ENCODE data around the gene MATR3.
"Not testable (repeated sequence)": the region's sequence is repeated elsewhere in the genome, so short reads cannot be mapped to it uniquely, and the experiment has no call there.

The MATR3 gene

DNA sequence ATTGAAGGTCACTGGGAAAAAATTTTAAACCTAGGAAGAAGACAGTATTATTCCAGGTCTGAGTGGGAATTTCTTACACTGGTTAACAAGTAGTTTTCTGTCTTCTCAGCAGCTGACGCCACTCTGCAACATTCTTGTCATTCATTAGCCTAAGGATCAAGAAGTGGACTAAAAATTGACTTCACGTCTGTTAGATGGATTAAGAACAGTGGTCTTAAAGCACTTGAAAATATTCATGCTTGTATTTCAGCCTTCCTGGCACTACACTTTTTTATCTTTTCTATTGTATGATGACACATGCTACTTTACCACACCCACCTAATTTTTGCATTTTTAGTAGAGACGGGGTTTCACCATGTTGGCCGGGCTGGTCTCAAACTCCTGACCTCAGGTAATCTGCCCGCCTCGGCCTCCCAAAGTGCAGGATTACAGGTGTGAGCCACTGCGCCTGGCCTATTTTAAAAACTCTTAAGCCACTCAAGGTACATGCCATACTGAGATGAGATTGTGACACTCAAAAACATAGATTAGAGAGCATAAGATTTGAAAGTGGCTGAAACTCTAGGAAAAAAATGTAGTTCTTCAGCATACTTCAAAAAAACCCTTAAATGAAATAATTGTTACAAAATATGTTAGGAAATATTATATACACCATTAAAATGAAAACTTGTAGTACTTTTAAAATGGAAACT lies 8.4 kb downstream of the MATR3 start:
- DNase-seq: no peak

- no peak for DNase-seq
Observed at GRCh38 chr5:139304391-139305324, 11.1 kb downstream of the MATR3 start.

- no peak for DNase-seq
Observed at GRCh38 chr5:139306197-139306596, 12.7 kb downstream of the MATR3 start.

DNA sequence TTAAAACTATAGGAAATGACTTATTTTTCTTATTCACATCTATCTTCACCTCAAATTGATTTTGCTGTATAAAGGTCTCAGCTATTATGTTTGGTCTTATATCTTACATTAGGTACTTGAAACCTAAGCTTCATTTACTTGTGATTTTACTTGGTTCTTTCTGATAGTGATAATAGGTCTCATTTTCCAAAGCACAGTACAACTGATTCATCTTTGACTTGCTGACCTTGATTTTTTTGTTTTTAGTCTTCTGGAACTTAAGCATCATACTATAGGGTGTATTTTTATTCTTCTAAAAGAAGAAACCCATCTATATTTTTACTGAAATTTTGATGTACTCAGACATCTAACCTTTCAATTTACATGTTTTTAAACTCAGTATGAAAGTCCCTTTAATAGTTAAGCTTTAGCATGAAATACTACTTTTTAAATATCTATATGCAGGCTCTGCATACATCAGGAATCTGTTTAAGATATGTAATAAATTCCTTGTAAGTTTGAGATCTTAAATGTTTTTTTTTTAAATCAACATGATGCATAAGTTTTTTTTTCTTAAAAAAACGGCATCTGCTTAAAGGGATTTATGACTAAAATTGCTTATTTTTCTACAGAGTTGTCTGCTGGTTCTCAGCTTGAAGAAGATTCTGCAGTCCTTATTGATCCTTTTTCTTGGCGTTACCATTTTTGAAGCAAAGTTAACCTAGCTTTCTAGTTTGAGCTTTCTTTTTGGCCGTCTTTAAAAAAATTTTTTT lies 13.3 kb downstream of the MATR3 start:
- no peak for DNase-seq

- DNase-seq: no peak
Observed at GRCh38 chr5:139308797-139309196, 15.3 kb downstream of the MATR3 start.

- DNase-seq: not testable (repeated sequence)
Observed at GRCh38 chr5:139310715-139311186, 17.2 kb downstream of the MATR3 start.

DNA sequence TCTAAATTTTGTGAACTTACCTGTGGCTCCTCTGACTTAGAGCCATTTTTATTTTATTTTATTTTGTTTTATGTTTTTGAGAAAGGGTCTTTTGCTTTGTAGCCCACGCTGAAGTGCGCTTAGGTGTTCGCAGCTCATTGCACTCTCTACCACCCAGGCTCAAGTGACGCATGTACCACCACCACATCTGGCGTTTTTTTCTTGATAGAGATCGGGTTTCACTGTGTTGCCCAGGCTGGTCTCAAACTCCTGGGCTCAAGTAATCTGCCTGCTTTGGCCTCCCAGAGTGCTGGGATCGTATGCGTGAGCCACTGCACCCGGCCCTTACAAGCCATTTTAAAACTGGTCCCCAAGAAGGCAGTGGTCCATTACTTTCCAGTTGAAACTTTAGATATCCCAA lies 18.5 kb downstream of the MATR3 start:
- DNase-seq: no peak

DNA sequence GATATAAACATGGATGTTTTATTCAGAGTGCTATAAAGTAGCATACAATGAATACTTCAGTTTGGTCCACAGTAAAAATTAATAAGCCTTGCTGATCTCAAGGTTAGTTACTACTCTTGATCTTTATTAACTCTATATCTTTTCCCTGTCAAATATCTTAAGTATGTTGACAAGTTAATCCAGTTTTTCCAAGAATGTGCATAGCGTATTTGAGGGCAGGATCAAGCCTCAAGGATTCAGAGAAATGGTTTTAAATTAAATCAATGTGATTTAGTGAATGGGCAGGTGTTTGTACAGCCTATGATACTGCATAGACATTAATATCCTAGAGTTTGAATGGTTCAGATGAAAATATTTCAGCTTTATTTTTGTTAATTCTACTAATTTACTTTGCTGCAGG lies 20.7 kb downstream of the MATR3 start:
- no peak for DNase-seq

GRCh38 chr5:139315056-139315615 lies 21.6 kb downstream of the MATR3 start:
- DNase-seq: no peak

- DNase-seq: no peak
Observed at GRCh38 chr5:139335811-139336210, 42.3 kb downstream of the MATR3 start.

- no peak for DNase-seq
Observed at GRCh38 chr5:139340051-139340450, 46.5 kb downstream of the MATR3 start.

DNA sequence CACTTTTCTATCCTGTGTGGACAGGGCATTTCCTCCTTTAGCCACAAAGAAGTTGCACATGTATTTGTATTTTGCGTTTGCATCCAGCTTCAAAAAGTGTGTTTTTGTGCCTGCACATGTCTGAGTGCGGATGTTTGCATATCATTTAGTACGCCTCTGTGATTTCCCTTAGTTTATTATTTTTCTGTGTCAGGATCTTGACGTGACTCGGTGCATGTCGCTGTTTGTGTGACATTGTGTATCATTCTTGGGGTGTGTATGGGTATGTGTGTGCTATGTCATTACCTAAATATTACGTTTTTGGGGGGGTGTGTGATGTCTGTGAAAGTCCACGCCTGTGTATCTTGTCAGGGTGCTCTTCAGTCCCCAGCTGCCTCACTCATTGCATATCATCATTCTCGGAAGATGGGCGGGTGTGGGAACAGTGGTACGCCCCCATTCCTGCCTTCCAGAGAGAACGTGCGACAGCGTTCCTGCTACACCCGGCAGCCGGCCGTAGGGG lies 47.7 kb downstream of the MATR3 start:
- DNase-seq: no peak

GRCh38 chr5:139341689-139342422 lies 48.3 kb downstream of the MATR3 start, which contains the start of gene PAIP2:
Gene PAIP2, plus strand, starts transcription at chr5:139341854. Its CDS starts 21,931 bp downstream, at chr5:139363785.
- DNase-seq: peak; percentile 98

DNA sequence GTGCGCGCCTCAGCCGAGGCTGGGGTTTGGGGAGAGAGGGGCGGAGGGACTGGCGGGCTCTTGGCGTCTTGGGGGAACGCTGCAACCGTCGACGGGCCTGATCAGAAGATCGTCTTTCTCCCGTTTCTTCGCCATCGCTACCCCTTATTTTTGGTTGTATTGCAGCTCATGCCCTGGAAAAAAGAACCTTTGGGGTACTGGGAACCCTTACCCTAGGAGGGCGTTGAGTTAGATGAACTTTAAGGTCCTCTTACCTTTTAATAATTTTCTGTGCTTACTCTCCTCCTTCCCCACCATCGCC lies 48.8 kb downstream of the MATR3 start:
- no peak for DNase-seq

- DNase-seq: no peak
Observed at GRCh38 chr5:139343476-139343875, 49.9 kb downstream of the MATR3 start.

GRCh38 chr5:139344177-139344576 lies 50.6 kb downstream of the MATR3 start:
- no peak for DNase-seq

- not testable (repeated sequence) for DNase-seq
Observed at GRCh38 chr5:139345442-139345841, 51.9 kb downstream of the MATR3 start.

GRCh38 chr5:139347863-139348262 lies 54.3 kb downstream of the MATR3 start:
- DNase-seq: not testable (repeated sequence)

GRCh38 chr5:139354186-139354585 lies 60.6 kb downstream of the MATR3 start:
- no peak for DNase-seq

- not testable (repeated sequence) for DNase-seq
Observed at GRCh38 chr5:139355900-139356299, 62.4 kb downstream of the MATR3 start.

GRCh38 chr5:139358064-139358463 lies 64.5 kb downstream of the MATR3 start:
- no peak for DNase-seq

- DNase-seq: no peak
Observed at GRCh38 chr5:139360384-139360783, 66.8 kb downstream of the MATR3 start.
